Thoracic aorta (tissue), 2 donors: Measurements from ENCODE around the gene MINDY4B. TPM values are rescaled to one million over a fixed set of nuclear protein-coding genes. Genes with fewer than 3 reads are reported as not detected.

Experiments
- ATAC-seq: fragments of 150-250 bp; one replicate; pipeline ENCODE4 v1.8.0; 2017; ENCODE audit warnings: low read depth; ENCODE audit not compliant: insufficient number of reproducible peaks, low FRiP score
- DNase-seq: peaks from one replicate; pipeline ENCODE4 v3.0.0-alpha.2; 2020; ENCODE audit warnings: low spot score
- H3K27ac ChIP-seq, 2 donors: fragments of 200-600 bp; sonication (generic); 1 replicate in 1 of 2; 2 replicates in 1 of 2; pipeline ENCODE4 v1.5.1; 2016; ENCODE audit warnings: mild to moderate bottlenecking in 2 of 2, moderate library complexity in 2 of 2
- H3K27me3 ChIP-seq: fragments of 200-600 bp; sonication (generic); replicated peaks from 2 replicates; pipeline ENCODE4 v1.6.0; 2016; ENCODE audit warnings: mild to moderate bottlenecking; ENCODE audit not compliant: insufficient read depth
- H3K36me3 ChIP-seq: fragments of 200-600 bp; sonication (generic); one replicate; pipeline ENCODE4 v1.5.1; 2016
- H3K4me1 ChIP-seq, 2 donors: fragments of 200-600 bp; sonication (generic); 1 replicate in 1 of 2; 2 replicates in 1 of 2; pipeline versions ENCODE4 v1.5.1 to v1.6.0; 2016; ENCODE audit warnings: low read depth in 2 of 2, mild to moderate bottlenecking in 1 of 2; ENCODE audit not compliant: control insufficient read depth in 1 of 2
- H3K4me3 ChIP-seq: fragments of 200-600 bp; sonication (generic); 2 replicates; pipeline ENCODE4 v1.5.1; 2016; ENCODE audit warnings: mild to moderate bottlenecking
- H3K9me3 ChIP-seq: fragments of 200-600 bp; sonication (generic); 2 replicates; pipeline ENCODE4 v1.5.1; 2016
- CTCF ChIP-seq: fragments of 200-600 bp; sonication (generic); IDR thresholded peaks from one replicate; pipeline ENCODE4 v1.5.1; 2019; ENCODE audit warnings: antibody characterized with exemption
- total RNA-seq, 2 donors: library from RNA; depleted of rRNA; stranded (reverse); fragments of >200 nt; gene quantifications; one replicate each; pipeline versions ENCODE4 v1.1.0 to v1.2.3, GENCODE V29; 2016

Gene MINDY4B
- total RNA-seq, 2 donors from 2014 or later, result not detected

- Histone ChIP-seq H3K9me3 (no peaks in the 10 kb centered on the region), H3K36me3 (no peaks in the 10 kb centered on the region), H3K27ac (no peak overlapping the region), H3K4me3 (no peak overlapping the region), H3K27me3 (no peaks in the 10 kb centered on the region), H3K4me1 (peaks cover 0 to 19% of the 10 kb centered on the region in 2 donors)
- no peak for TF ChIP-seq CTCF
- ATAC-seq (no peak), DNase-seq (no peak)
Observed at GRCh38 chr3:150844484-150844883, 60.8 kb downstream of the MINDY4B start.

- TF ChIP-seq CTCF, result no peak
- no peaks in the 10 kb centered on the region for H3K27me3 ChIP-seq
- peaks cover 0 to 19% of the 10 kb centered on the region in 2 donors for H3K4me1 ChIP-seq
- DNase-seq (no peak), ATAC-seq (no peak)
- no peak overlapping the region for H3K27ac ChIP-seq
- no peaks in the 10 kb centered on the region for H3K9me3 ChIP-seq
- H3K36me3 ChIP-seq, result no peaks in the 10 kb centered on the region
- H3K4me3 ChIP-seq, result no peak overlapping the region
Observed at GRCh38 chr3:150843241-150843640, 62.0 kb downstream of the MINDY4B start.

- Histone ChIP-seq H3K27me3 (no peaks in the 10 kb centered on the region), H3K9me3 (no peaks in the 10 kb centered on the region), H3K36me3 (no peaks in the 10 kb centered on the region), H3K4me3 (no peak overlapping the region), H3K27ac (no peak overlapping the region), H3K4me1 (peaks cover 0 to 19% of the 10 kb centered on the region in 2 donors)
- ATAC-seq, result no peak
- DNase-seq, result no peak
- no peak for TF ChIP-seq CTCF
Observed at GRCh38 chr3:150840802-150841515, 64.3 kb downstream of the MINDY4B start.

GRCh38 chr3:150830745-150831144, 74.5 kb downstream of the MINDY4B start:
- DNase-seq, result no peak
- no peaks in the 10 kb centered on the region for H3K36me3 ChIP-seq
- no peak overlapping the region for H3K27ac ChIP-seq
- no peaks in the 10 kb centered on the region for H3K4me1 ChIP-seq
- no peak for ATAC-seq
- H3K9me3 ChIP-seq, result no peaks in the 10 kb centered on the region
- no peak for TF ChIP-seq CTCF
- no peaks in the 10 kb centered on the region for H3K27me3 ChIP-seq
- no peak overlapping the region for H3K4me3 ChIP-seq

- ATAC-seq (no peak), DNase-seq (no peak)
- Histone ChIP-seq H3K27me3 (no peaks in the 10 kb centered on the region), H3K36me3 (no peaks in the 10 kb centered on the region), H3K27ac (no peak overlapping the region), H3K4me3 (no peak overlapping the region), H3K4me1 (no peaks in the 10 kb centered on the region), H3K9me3 (no peaks in the 10 kb centered on the region)
- no peak for TF ChIP-seq CTCF
Observed at GRCh38 chr3:150830094-150830681, 75.1 kb downstream of the MINDY4B start.
